Activated naive CD4-positive, alpha-beta T cell treated with anti-CD3 and anti-CD28 coated beads, Interleukin-2, amount 10 ng/mL, durations not matched to agents 7 days and 5 days (primary cell): Measurements from ENCODE around the gene DGCR2.
"Not testable (repeated sequence)": the region's sequence is repeated elsewhere in the genome, so short reads cannot be mapped to it uniquely, and the experiment has no call there.

Source experiments
- CTCF ChIA-PET: fragments of 350-600 bp; sonication (Branson Sonifier 250); formaldehyde crosslinking; loops from one replicate; lab custom pipeline; 2021; ENCODE audit warnings: antibody characterized with exemption; lab: Charles Lee
- DNase-seq: peaks from one replicate; pipeline ENCODE4 v3.0.0-alpha.2; 2020
- H3K27ac Mint-ChIP-seq: one replicate; pipeline ENCODE4 v1.8.0; 2021; ENCODE audit warnings: mild to moderate bottlenecking, moderate library complexity, mixed read lengths
- H3K27me3 Mint-ChIP-seq: one replicate; pipeline ENCODE4 v1.8.0; 2021; ENCODE audit warnings: mild to moderate bottlenecking, mixed read lengths
- H3K36me3 Mint-ChIP-seq: one replicate; pipeline ENCODE4 v1.8.0; 2021; ENCODE audit warnings: mixed read lengths
- H3K4me1 Mint-ChIP-seq: one replicate; pipeline ENCODE4 v1.8.0; 2021; ENCODE audit warnings: mixed read lengths
- H3K4me3 Mint-ChIP-seq: one replicate; pipeline ENCODE4 v1.8.0; 2021; ENCODE audit warnings: mild to moderate bottlenecking, moderate library complexity, mixed read lengths
- H3K9me3 Mint-ChIP-seq: one replicate; pipeline ENCODE4 v1.8.0; 2021; ENCODE audit warnings: mixed read lengths

Gene DGCR2

GRCh38 chr22:19082793-19083192, 39.4 kb downstream of the DGCR2 start:
- H3K27me3 Mint-ChIP-seq, result no peaks in the 10 kb centered on the region

GRCh38 chr22:19082101-19082500, 40.1 kb downstream of the DGCR2 start:
- Mint-ChIP-seq H3K9me3 (no peaks in the 10 kb centered on the region), H3K27me3 (no peaks in the 10 kb centered on the region), H3K4me1 (peaks cover 8% of the 10 kb centered on the region), H3K4me3 (no peak overlapping the region), H3K27ac (no peak overlapping the region), H3K36me3 (peaks cover 22% of the 10 kb centered on the region)
- DNase-seq, result no peak
- CTCF ChIA-PET, result no interaction called here

More at GRCh38 chr22:19082793-19083192, 39.4 kb downstream of the DGCR2 start:
- Mint-ChIP-seq H3K4me3 (no peak overlapping the region), H3K27ac (no peak overlapping the region), H3K4me1 (peaks cover 8% of the 10 kb centered on the region), H3K36me3 (peaks cover 22% of the 10 kb centered on the region), H3K9me3 (no peaks in the 10 kb centered on the region)
- no peak for DNase-seq
- CTCF ChIA-PET, result no interaction called here

- no peak for DNase-seq
- peaks cover 18% of the 10 kb centered on the region for H3K36me3 Mint-ChIP-seq
- peaks cover 8% of the 10 kb centered on the region for H3K4me1 Mint-ChIP-seq
- H3K27ac Mint-ChIP-seq, result no peak overlapping the region
- CTCF ChIA-PET, result no interaction called here
- no peaks in the 10 kb centered on the region for H3K9me3 Mint-ChIP-seq
- no peaks in the 10 kb centered on the region for H3K27me3 Mint-ChIP-seq
- H3K4me3 Mint-ChIP-seq, result no peak overlapping the region
Observed at GRCh38 chr22:19081351-19081750, 40.9 kb downstream of the DGCR2 start.

- no peaks in the 10 kb centered on the region for H3K9me3 Mint-ChIP-seq
- peaks cover 8% of the 10 kb centered on the region for H3K4me1 Mint-ChIP-seq
- CTCF ChIA-PET, result no interaction called here
- no peak for DNase-seq
- no peak overlapping the region for H3K4me3 Mint-ChIP-seq
- H3K36me3 Mint-ChIP-seq, result peaks cover 17% of the 10 kb centered on the region
- H3K27me3 Mint-ChIP-seq, result no peaks in the 10 kb centered on the region
- H3K27ac Mint-ChIP-seq, result no peak overlapping the region
Observed at GRCh38 chr22:19080853-19081252, 41.4 kb downstream of the DGCR2 start.

DNA sequence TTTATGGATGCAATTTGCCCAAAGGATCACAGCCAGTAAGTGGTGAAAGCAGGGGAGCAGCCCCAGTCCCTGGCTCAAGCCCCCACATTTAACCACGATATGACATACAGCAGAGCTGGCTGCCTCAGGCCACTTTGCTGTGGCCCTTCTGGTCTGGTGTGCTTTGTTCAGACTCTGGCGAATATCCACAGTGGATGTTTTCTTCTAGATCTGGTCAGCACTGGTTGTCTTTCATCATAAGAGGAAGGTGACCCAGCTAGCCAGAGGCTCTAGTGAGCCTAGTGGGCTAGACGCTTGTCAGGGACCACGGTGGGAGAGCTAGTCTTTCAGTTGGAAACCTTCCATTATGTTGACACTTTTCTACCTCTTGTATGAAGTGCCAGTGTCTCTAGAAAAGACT, 42.5 kb downstream of the DGCR2 start:
- H3K9me3 Mint-ChIP-seq, result no peaks in the 10 kb centered on the region
- CTCF ChIA-PET, result no interaction called here
- H3K36me3 Mint-ChIP-seq, result peaks cover 11% of the 10 kb centered on the region
- no peaks in the 10 kb centered on the region for H3K27me3 Mint-ChIP-seq
- no peak overlapping the region for H3K4me3 Mint-ChIP-seq
- peaks cover 2% of the 10 kb centered on the region for H3K4me1 Mint-ChIP-seq
- no peak overlapping the region for H3K27ac Mint-ChIP-seq
- no peak for DNase-seq

- Mint-ChIP-seq H3K27me3 (no peaks in the 10 kb centered on the region), H3K9me3 (no peaks in the 10 kb centered on the region), H3K36me3 (peaks cover 17% of the 10 kb centered on the region), H3K4me1 (peaks cover 2% of the 10 kb centered on the region), H3K27ac (no peak overlapping the region), H3K4me3 (no peak overlapping the region)
- CTCF ChIA-PET, result no interaction called here
- no peak for DNase-seq
Observed at GRCh38 chr22:19075404-19075803, 46.8 kb downstream of the DGCR2 start.

DNA sequence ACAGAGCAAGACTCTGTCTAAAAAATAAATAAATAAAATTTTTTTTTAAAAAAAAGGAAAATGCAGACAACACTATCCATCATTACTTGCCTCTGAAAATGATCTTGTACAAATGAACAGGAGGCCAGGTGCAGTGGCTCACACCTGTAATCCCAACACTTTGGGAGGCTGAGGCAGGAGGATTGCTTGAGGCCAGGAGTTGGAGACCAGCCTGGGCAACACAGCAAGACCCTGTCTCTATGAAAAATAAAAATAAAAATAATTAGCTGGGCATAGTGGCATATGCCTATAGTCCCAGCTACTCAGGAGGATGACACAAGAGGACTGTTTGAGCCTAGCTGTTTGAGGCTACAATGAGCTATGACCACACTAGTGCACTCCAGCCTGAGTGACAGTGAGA, 49.4 kb downstream of the DGCR2 start:
- H3K4me1 Mint-ChIP-seq, H3K27me3 Mint-ChIP-seq, H3K9me3 Mint-ChIP-seq, H3K27ac Mint-ChIP-seq, DNase-seq, H3K4me3 Mint-ChIP-seq: not testable (repeated sequence)
- peaks cover 27% of the 10 kb centered on the region for H3K36me3 Mint-ChIP-seq
- CTCF ChIA-PET, result interaction anchor here (1.5 kb wide), 1 partner anchor 12 kb away, joined by 4 read pairs; no protein-coding TSS in a partner anchor

DNA sequence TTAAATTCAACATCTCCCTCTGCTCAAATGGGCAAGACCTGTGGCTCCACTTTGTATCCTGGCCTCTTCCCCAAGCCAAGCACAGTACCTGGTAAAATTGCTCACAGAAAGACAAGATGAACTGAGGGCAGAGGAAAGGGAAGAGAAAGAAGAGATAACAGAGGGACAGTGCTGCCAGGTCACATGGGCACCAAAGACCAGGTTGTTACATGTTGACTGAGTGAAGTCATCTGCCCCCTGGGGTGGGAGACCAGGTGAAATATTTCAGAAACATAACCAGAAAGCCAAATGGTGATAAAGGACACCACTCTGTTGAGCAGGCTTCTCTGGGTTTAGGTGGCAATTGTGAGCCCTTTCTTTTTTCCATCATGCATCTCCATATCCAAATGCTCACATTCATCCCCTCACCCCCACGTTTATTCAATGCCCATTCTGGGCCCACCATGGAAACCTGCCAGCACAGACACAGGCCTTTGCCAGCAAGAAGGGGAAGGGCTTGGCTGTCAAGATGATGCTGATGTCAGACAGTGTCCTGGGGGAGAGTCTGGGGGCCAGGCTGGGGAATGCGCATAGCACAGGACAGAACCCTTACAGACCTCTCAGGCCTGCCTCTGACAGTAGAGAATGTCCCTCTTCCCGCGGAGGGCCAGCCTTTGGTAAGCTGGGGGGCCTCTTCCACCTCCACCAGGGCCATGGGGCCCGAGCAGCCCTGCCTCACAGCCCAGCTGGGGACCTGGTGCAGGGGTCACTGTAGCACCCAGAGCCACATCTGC, 51.6 kb downstream of the DGCR2 start:
- Mint-ChIP-seq H3K4me1 (peaks cover 2% of the 10 kb centered on the region), H3K4me3 (no peak overlapping the region), H3K9me3 (no peaks in the 10 kb centered on the region), H3K27me3 (no peaks in the 10 kb centered on the region), H3K36me3 (peaks cover 34% of the 10 kb centered on the region), H3K27ac (no peak overlapping the region)
- CTCF ChIA-PET, result no interaction called here
- no peak for DNase-seq

DNA sequence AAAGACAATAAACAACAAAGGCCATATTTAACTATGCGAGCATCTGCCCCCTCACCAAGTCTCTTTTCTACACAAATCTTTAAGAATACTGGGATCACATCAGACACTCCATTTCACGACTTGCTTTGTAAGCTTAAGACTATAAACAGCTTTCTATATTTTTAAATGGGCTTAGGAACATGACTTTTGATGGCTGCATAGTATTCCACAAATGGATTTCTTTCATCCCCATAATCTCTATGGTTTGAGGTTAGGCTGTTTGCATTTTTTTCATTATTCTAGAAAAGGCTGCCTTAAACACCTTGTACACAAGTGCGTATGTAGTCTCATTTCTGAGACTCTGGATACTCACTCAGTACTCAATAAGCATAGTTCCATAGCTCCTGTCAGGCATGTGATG, 52.8 kb downstream of the DGCR2 start:
- H3K9me3 Mint-ChIP-seq, result no peaks in the 10 kb centered on the region
- H3K4me1 Mint-ChIP-seq, result no peaks in the 10 kb centered on the region
- H3K36me3 Mint-ChIP-seq, result peaks cover 37% of the 10 kb centered on the region
- H3K27me3 Mint-ChIP-seq, result no peaks in the 10 kb centered on the region
- no peak for DNase-seq
- H3K4me3 Mint-ChIP-seq, result no peak overlapping the region
- CTCF ChIA-PET, result no interaction called here
- H3K27ac Mint-ChIP-seq, result no peak overlapping the region

DNA sequence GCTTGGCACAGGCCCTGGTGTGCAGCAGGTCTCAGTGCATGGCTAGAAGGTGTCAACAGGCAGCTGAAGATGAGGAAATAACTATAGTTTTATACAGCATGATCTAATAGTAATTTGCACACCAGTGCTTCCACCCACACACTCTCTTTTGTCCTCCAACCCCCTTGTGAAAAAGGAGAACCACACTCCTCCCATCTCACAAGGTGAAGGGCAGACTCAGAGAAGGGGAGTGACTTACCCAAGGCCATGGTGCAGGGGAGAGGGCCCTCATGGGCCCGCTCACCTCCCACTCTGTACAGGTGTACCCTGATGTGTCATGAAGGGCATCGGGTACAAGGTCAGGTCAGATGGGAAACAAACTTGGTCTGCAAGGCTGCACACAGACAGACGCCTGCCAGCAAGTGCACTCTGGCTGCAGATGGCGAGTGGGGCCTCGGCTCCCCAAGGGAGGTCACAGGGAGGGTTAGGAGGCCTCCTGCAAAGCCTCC, 53.4 kb downstream of the DGCR2 start:
- no peak for DNase-seq
- Mint-ChIP-seq H3K4me1 (no peaks in the 10 kb centered on the region), H3K4me3 (no peak overlapping the region), H3K27me3 (no peaks in the 10 kb centered on the region), H3K36me3 (peaks cover 37% of the 10 kb centered on the region), H3K27ac (no peak overlapping the region), H3K9me3 (no peaks in the 10 kb centered on the region)
- CTCF ChIA-PET, result no interaction called here

GRCh38 chr22:19067696-19068348, 54.4 kb downstream of the DGCR2 start:
- no peak for DNase-seq
- H3K27ac Mint-ChIP-seq, result no peak overlapping the region
- no peaks in the 10 kb centered on the region for H3K4me1 Mint-ChIP-seq
- H3K27me3 Mint-ChIP-seq, result no peaks in the 10 kb centered on the region
- H3K9me3 Mint-ChIP-seq, result no peaks in the 10 kb centered on the region
- peaks cover 32% of the 10 kb centered on the region for H3K36me3 Mint-ChIP-seq
- CTCF ChIA-PET, result no interaction called here
- no peak overlapping the region for H3K4me3 Mint-ChIP-seq

- H3K4me1 Mint-ChIP-seq, result no peaks in the 10 kb centered on the region
- H3K4me3 Mint-ChIP-seq, result no peak overlapping the region
- H3K9me3 Mint-ChIP-seq, result no peaks in the 10 kb centered on the region
- DNase-seq, result no peak
- H3K27ac Mint-ChIP-seq, result no peak overlapping the region
- CTCF ChIA-PET, result no interaction called here
- H3K36me3 Mint-ChIP-seq, result peaks cover 35% of the 10 kb centered on the region
- no peaks in the 10 kb centered on the region for H3K27me3 Mint-ChIP-seq
Observed at GRCh38 chr22:19066531-19067271, 55.5 kb downstream of the DGCR2 start.

GRCh38 chr22:19065929-19066328, 56.3 kb downstream of the DGCR2 start:
- Mint-ChIP-seq H3K27me3 (no peaks in the 10 kb centered on the region), H3K9me3 (no peaks in the 10 kb centered on the region), H3K4me3 (no peak overlapping the region), H3K4me1 (no peaks in the 10 kb centered on the region), H3K36me3 (peaks cover 30% of the 10 kb centered on the region), H3K27ac (no peak overlapping the region)
- CTCF ChIA-PET, result no interaction called here
- no peak for DNase-seq

DNA sequence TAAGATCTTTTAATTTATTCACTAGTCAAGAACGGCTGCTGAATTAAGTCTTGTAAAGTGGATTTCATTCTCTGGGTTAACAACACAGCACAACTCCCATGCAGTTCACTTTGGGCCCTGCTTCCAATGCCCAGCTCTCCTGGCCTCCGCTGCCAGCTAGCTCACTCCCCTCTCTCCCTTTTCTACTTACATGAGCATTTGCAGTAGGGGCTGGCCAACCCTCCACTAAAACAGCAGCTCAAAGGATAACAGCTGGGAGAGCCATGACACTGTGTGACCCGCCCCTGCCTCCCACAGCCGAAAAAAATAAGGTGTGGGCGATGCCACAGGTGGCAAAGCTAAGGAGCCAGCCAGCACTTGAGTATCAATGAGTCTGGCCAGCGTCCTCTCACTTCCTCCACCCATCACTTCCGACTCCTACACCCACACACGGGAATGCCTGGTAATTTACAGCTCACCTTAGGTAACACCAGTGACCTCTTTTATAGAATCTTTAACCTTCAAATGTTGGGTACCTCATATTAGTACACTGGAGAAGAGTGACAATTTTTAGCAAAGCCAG, 56.8 kb downstream of the DGCR2 start:
- H3K4me1 Mint-ChIP-seq, result no peaks in the 10 kb centered on the region
- CTCF ChIA-PET, result no interaction called here
- no peak overlapping the region for H3K27ac Mint-ChIP-seq
- H3K4me3 Mint-ChIP-seq, result no peak overlapping the region
- no peak for DNase-seq
- H3K27me3 Mint-ChIP-seq, result no peaks in the 10 kb centered on the region
- H3K9me3 Mint-ChIP-seq, result no peaks in the 10 kb centered on the region
- peaks cover 34% of the 10 kb centered on the region for H3K36me3 Mint-ChIP-seq
